ENCODE results near the gene SRF. TPM values are rescaled to one million over a fixed set of nuclear protein-coding genes. Genes with fewer than 3 reads are reported as not detected.

Gene SRF
- total RNA-seq, 3 donors from 2014 or later (not counting 1 experiment from before 2014, with no cell fraction given) = 31.6 to 33.0 (median 32.0) TPM

GRCh38 chr6:43196337-43196736 is 25.3 kb downstream of the SRF start:
- H3K27ac Mint-ChIP-seq = no peak overlapping the region
- no peaks in the 10 kb centered on the region for H3K27me3 Mint-ChIP-seq (ENCODE audit: low read depth in 2 of 2)
- Histone ChIP-seq H3K4me3 (ENCODE audit: low read length) (no peak overlapping the region), H3K36me3 (ENCODE audit: control insufficient read depth, insufficient read depth, low read length) (peaks cover 47% of the 10 kb centered on the region), H3K4me1 (ENCODE audit: control insufficient read depth, insufficient read depth, low read length) (no peaks in the 10 kb centered on the region), H3K27me3 (ENCODE audit: control insufficient read depth, insufficient read depth, low read length) (no peaks in the 10 kb centered on the region), H3K27ac (ENCODE audit: low read length) (no peak overlapping the region), H3K9me3 (ENCODE audit: control insufficient read depth, insufficient read depth, low read length) (no peaks in the 10 kb centered on the region)
- TF ChIP-seq CTCF (IDR thresholded peaks at IDR 0.05) = no peak
- H3K4me1 Mint-ChIP-seq = no peaks in the 10 kb centered on the region
- DNase-seq (no peak), ATAC-seq (no peak)
- H3K36me3 Mint-ChIP-seq = peaks cover 10% of the 10 kb centered on the region
- H3K9me3 Mint-ChIP-seq = no peaks in the 10 kb centered on the region
- WGBS (ENCODE audit: insufficient coverage) = 96% methylated on average over 5 of the region's 5 CpGs
- intact Hi-C loops (cut with micrococcal nuclease) = no loop called here
- no peak overlapping the region for H3K4me3 Mint-ChIP-seq

GRCh38 chr6:43199912-43200311 is 28.8 kb downstream of the SRF start:
- H3K27ac ChIP-seq (ENCODE audit: low read length) = no peak overlapping the region
- intact Hi-C loops (cut with micrococcal nuclease) = no loop called here
- no peak overlapping the region for H3K4me3 ChIP-seq (ENCODE audit: low read length)
- H3K4me3 Mint-ChIP-seq = no peak overlapping the region
- no peaks in the 10 kb centered on the region for H3K9me3 Mint-ChIP-seq
- H3K36me3 Mint-ChIP-seq = peaks cover 10% of the 10 kb centered on the region
- no peak for DNase-seq
- WGBS (ENCODE audit: insufficient coverage) = 92% methylated on average over 4 of the region's 6 CpGs
- H3K27ac Mint-ChIP-seq = no peak overlapping the region
- no peaks in the 10 kb centered on the region for H3K4me1 ChIP-seq (ENCODE audit: control insufficient read depth, insufficient read depth, low read length)
- peaks cover 37% of the 10 kb centered on the region for H3K36me3 ChIP-seq (ENCODE audit: control insufficient read depth, insufficient read depth, low read length)
- H3K27me3 ChIP-seq (ENCODE audit: control insufficient read depth, insufficient read depth, low read length) = no peaks in the 10 kb centered on the region
- no peaks in the 10 kb centered on the region for H3K9me3 ChIP-seq (ENCODE audit: control insufficient read depth, insufficient read depth, low read length)
- TF ChIP-seq CTCF (IDR thresholded peaks at IDR 0.05) = no peak
- ATAC-seq = no peak
- no peaks in the 10 kb centered on the region for H3K27me3 Mint-ChIP-seq (ENCODE audit: low read depth in 2 of 2)
- no peaks in the 10 kb centered on the region for H3K4me1 Mint-ChIP-seq

GRCh38 chr6:43200541-43200940 is 29.5 kb downstream of the SRF start:
- Histone ChIP-seq H3K27me3 (ENCODE audit: control insufficient read depth, insufficient read depth, low read length) (no peaks in the 10 kb centered on the region), H3K4me1 (ENCODE audit: control insufficient read depth, insufficient read depth, low read length) (no peaks in the 10 kb centered on the region), H3K36me3 (ENCODE audit: control insufficient read depth, insufficient read depth, low read length) (peaks cover 31% of the 10 kb centered on the region), H3K4me3 (ENCODE audit: low read length) (no peak overlapping the region), H3K27ac (ENCODE audit: low read length) (no peak overlapping the region), H3K9me3 (ENCODE audit: control insufficient read depth, insufficient read depth, low read length) (no peaks in the 10 kb centered on the region)
- Mint-ChIP-seq H3K9me3 (no peaks in the 10 kb centered on the region), H3K36me3 (peaks cover 10% of the 10 kb centered on the region), H3K4me3 (no peak overlapping the region), H3K4me1 (peaks cover 0 to 5% of the 10 kb centered on the region in 2 donors), H3K27me3 (ENCODE audit: low read depth in 2 of 2) (no peaks in the 10 kb centered on the region), H3K27ac (no peak overlapping the region)
- no peak for TF ChIP-seq CTCF (IDR thresholded peaks at IDR 0.05)
- intact Hi-C loops (cut with micrococcal nuclease) = no loop called here
- WGBS (ENCODE audit: insufficient coverage) = 96% methylated on average over 6 of the region's 6 CpGs
- DNase-seq (no peak), ATAC-seq (no peak)

DNA sequence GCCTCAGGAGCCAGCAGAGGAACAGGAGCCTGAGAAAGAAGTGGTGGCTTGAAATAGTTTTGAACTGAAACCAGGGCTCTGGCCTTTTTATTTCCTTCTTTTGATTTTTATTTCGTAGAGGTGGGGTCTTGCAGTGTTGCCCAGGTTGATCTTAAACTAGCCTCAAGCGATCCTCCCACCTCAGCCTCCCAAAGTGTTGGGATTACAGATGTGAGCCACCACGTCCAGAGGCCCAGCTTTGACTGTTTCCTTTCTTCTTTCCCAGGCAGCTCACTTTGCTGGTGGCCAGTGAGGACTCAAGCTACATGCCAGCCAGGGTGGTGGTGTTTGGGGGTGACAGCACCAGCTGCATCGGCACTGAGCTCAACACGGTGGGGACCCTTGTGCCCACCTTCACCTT is 31.4 kb downstream of the SRF start:
- H3K9me3 Mint-ChIP-seq = no peaks in the 10 kb centered on the region
- Histone ChIP-seq H3K27ac (ENCODE audit: low read length) (no peak overlapping the region), H3K9me3 (ENCODE audit: control insufficient read depth, insufficient read depth, low read length) (no peaks in the 10 kb centered on the region), H3K4me3 (ENCODE audit: low read length) (no peak overlapping the region), H3K36me3 (ENCODE audit: control insufficient read depth, insufficient read depth, low read length) (peaks cover 19% of the 10 kb centered on the region), H3K27me3 (ENCODE audit: control insufficient read depth, insufficient read depth, low read length) (no peaks in the 10 kb centered on the region), H3K4me1 (ENCODE audit: control insufficient read depth, insufficient read depth, low read length) (no peaks in the 10 kb centered on the region)
- intact Hi-C loops (cut with micrococcal nuclease) = no loop called here
- H3K27me3 Mint-ChIP-seq (ENCODE audit: low read depth in 2 of 2) = no peaks in the 10 kb centered on the region
- no peak for TF ChIP-seq CTCF (IDR thresholded peaks at IDR 0.05)
- WGBS (ENCODE audit: insufficient coverage) = 96% methylated on average over 5 of the region's 5 CpGs
- no peaks in the 10 kb centered on the region for H3K36me3 Mint-ChIP-seq
- no peak overlapping the region for H3K27ac Mint-ChIP-seq
- no peak overlapping the region for H3K4me3 Mint-ChIP-seq
- peaks cover 0 to 5% of the 10 kb centered on the region in 2 donors for H3K4me1 Mint-ChIP-seq
- DNase-seq (no peak), ATAC-seq (no peak)

Data from natural killer cell (primary cell).